GM10266 (cell line): ENCODE data around the gene MYL4.
"Not testable (repeated sequence)": the region's sequence is repeated elsewhere in the genome, so short reads cannot be mapped to it uniquely, and the experiment has no call there.

Source experiments
- DNase-seq: peaks from one replicate; pipeline ENCODE4 v3.0.0; 2012; ENCODE audit errors: extremely low spot score
- TF ChIP-seq, protein P1 (sequence below): IDR thresholded peaks from 2 replicates; pipeline ENCODE4 v1.5.1; 2012; ENCODE audit warnings: mild to moderate bottlenecking, low read depth; ENCODE audit not compliant: control insufficient read depth, insufficient read depth; ENCODE audit errors: missing control alignments

MYL4 gene

DNA sequence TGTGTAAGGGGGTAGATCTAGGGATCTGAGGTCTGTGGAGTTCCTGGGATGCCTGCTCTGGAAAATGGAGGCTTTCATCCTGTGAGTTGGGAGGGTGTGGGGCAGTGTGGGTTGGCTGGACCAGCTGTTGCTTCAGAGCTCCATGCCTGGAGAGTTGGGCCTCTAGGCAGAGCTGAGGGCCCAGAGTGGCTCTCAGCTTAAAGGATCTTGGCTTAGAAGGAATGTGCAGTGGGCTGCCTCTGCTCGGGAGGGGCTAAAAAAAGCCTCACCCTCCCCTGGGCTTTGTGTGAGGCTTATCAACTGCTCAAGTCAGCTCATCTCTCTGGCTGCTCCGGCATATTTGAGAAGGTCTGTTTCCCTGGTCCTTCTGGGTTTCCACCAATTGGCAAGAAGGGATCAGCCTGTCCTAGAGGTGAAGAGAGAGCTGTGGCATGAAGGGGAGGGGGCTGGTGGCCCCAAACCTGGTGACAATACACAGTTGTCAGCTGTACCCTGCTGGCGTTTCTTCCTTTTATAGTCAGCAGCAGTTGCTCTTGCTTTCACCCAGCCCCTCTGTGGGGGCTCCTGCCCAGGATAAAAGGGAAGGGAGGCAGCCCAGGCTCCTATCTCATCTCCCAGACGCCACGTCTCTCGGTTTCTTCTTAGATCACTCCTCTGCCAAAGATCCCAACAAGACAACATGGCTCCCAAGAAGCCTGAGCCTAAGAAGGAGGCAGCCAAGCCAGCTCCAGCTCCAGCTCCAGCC, at the start of gene MYL4:
Gene MYL4 (plus strand): TSS at position 605 of the 745 bp plus-strand sequence. CDS start 75 bp downstream, at position 680.
- no peak for DNase-seq

DNA sequence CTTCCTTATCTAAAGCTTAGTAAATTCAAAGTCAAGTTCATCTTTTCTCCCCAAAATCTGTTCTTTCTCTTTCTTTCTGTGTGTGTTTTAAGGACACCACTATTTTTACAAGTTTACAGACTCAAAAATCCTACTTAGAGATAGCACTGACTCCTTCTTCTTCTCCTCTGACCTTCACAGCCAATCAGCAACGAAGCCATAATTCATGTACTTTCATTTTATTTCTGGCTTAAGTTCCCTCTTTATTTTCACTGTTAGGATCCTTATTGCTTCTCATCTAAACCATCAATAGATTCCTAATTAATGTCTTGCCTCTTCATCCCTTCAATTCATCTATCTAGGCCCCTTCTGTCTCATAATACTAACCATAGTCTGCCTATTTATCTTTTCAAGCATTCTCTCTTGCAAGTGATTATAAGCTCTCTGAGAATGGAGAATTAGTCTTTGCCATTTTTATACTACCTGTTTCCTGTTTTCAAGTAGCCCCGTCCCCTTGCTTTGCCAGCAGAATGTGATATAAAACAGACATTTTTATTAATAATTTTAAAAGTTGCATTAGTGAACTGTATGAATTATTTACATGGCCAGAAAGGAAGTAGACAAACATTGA, 47.0 kb upstream of the MYL4 start:
- DNase-seq, result no peak

More for the DNA sequence above, at the start of gene MYL4:
- TF ChIP-seq, protein P1, sequence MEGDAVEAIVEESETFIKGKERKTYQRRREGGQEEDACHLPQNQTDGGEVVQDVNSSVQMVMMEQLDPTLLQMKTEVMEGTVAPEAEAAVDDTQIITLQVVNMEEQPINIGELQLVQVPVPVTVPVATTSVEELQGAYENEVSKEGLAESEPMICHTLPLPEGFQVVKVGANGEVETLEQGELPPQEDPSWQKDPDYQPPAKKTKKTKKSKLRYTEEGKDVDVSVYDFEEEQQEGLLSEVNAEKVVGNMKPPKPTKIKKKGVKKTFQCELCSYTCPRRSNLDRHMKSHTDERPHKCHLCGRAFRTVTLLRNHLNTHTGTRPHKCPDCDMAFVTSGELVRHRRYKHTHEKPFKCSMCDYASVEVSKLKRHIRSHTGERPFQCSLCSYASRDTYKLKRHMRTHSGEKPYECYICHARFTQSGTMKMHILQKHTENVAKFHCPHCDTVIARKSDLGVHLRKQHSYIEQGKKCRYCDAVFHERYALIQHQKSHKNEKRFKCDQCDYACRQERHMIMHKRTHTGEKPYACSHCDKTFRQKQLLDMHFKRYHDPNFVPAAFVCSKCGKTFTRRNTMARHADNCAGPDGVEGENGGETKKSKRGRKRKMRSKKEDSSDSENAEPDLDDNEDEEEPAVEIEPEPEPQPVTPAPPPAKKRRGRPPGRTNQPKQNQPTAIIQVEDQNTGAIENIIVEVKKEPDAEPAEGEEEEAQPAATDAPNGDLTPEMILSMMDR, result no peak

DNA sequence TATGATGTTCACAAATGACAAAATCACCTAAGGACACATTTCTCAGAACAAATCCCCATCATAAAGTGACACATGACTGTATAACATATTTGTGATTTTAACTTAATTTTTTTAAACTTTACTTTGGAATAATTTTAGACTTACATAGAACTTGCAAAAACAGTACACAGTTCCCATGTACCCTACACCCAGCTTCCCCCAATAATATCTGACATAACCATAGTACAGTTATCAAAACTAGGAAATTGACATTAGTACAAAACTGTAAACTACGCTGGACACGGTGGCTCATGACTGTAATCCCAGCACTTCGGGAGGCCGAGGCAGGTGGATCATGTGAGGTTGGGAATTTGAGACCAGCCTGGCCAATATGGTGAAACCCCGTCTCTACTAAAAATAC, 44.9 kb upstream of the MYL4 start:
- TF ChIP-seq, protein P1, result no peak
- DNase-seq, result no peak

More for the DNA sequence above, 47.0 kb upstream of the MYL4 start:
- TF ChIP-seq, protein P1, result no peak

DNA sequence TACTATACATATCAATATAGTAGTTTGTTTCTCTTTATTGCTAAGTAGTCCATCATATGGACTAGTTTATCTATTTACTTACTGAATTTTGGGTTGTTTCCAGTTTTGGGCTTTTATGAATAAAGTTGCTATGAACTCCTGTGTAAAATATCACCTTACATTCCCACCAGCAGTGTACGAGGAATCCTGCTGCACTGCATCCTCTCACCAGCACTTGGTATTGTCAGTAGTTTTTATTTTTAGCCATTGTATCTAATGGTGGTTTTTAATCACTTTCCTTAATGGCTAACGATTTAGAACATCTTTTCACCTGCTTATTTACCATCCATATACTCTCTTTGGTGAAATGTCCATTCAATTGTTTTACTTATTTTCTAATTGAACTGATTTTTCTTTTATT, 44.0 kb upstream of the MYL4 start:
- no peak for DNase-seq
- TF ChIP-seq, protein P1, result no peak

DNA sequence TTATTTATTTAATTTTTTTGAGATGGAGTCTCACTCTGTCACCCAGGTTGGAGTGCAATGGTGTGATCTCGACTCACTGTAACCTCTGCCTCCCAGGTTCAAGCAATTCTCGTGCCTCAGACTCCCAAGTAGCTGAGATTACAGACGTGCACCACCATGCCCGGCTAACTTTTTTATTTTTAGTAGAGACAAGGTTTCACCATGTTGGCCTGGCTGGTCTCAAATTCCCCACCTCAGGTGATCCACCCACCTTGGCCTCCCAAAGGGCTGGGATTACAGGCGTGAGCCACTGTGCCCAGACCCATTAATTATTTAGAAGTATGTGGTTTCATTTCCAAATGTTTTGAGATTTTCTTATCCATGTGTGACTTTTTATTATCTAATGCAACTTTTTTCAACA, 42.3 kb upstream of the MYL4 start:
- DNase-seq, result not testable (repeated sequence)

DNA sequence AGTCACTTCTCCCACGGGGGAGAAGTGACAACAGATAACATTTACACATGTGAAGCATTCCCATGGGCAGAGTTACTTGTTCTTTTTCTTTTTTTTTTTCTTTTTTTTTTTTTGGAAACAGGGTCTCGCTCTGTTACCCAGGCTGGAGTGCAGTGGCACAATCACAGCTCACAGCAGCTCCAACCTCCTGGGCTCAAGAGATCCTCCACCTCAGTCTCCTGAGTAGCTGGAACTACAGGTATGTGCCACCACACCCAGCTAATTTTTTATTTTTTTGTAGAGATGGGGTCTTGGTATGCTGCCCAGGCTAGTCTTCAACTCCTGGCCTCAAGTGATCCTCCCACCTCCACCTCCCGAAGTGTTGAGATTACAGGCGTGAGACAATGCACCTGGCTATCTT, 40.3 kb upstream of the MYL4 start:
- not testable (repeated sequence) for DNase-seq

DNA sequence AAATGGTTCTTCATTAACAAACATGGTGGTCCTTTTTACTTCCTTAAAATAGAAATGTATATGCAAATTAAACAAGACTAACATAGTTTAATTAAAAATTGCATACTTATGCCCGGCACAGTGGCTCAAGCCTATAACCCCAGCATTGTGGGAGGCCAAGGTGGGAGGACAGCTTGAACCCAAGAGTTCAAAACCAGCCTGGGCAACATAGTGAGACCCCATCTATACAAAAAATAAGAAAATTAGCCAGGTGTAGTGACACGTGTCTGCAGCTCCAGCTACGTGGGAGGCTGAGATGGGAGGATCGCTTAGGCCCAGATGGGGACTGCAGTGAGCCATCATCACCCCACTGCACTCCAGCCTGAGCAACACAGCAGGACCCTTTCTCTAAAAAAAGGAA, 38.4 kb upstream of the MYL4 start:
- no peak for DNase-seq
- TF ChIP-seq, protein P1, result no peak

DNA sequence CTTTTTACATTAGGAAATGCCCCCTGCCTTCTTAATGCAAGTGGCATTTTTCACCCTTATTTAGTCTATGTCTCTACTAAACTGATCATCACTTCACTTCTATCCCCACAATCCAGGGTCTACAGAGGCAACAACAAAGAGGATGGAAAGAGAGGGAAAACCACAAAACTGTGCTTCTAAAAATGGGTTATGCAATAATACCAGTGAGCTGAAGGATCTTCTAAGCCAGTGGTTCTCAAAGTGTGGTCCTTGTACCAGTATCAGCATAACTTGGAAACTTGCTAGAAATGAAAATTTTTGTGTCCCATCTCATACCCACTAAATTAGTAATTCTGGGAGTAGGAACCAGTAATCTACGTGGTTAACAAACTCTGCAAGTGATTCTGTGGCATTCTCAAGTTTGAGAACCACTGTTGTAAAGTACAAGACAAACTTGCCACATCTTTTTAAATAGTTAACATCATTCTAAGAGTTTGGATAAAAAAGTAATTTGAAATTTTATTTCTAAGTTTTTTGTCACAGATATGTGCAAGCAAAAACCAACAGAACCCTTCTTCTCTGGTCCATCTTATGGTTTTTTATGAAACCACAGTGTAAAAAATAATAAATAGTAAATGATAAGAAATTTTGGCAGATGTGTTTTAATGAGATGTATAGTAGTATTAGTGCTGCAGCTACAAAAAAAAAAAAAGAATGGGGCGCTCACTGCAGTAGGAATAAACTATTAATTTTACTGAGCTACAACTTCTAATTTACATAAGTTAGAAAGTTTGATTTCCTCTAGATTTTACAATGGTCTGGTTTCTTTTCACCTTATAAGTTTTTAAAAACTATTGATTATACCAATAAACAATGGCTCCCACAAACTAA, 36.2 kb upstream of the MYL4 start:
- TF ChIP-seq, protein P1, result no peak
- no peak for DNase-seq

DNA sequence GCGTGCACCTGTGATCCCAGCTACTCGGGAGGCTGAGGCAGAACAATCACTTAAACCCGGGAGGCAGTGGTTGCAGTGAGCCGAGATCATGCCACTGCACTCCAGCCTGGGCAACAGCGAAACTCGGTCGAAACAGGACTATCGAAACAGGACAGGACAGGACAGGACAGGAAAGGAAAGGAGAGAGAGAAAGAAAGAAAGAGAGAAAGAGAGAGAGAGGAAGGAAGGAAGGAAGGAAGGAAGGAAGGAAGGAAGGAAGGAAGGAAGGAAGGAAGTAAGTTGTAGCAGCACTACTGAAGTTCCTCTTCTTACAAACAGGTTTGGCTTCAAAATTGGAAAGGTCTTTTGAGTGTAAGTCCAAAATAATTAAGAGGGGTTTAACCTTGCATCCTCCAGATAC, 34.3 kb upstream of the MYL4 start:
- DNase-seq, result not testable (repeated sequence)
